Subcutaneous adipose tissue (tissue), 4 donors: ENCODE results near the gene MAG. TPM values are rescaled to one million over a fixed set of nuclear protein-coding genes. Genes with fewer than 3 reads are reported as not detected.

Experiments used
- CTCF ChIP-seq: fragments of 450-650 bp; IDR thresholded peaks from one replicate; pipeline ENCODE4 v1.5.1; 2016; ENCODE audit warnings: low read depth, mild to moderate bottlenecking, control low read depth, antibody characterized with exemption, moderate library complexity
- total RNA-seq, 4 donors: library from RNA; depleted of rRNA; stranded (reverse); fragments of >200 nt; gene quantifications; one replicate each; pipeline ENCODE4 v1.1.0, GENCODE V29; 2016

Gene MAG
- total RNA-seq, 4 donors from 2014 or later = not detected

DNA sequence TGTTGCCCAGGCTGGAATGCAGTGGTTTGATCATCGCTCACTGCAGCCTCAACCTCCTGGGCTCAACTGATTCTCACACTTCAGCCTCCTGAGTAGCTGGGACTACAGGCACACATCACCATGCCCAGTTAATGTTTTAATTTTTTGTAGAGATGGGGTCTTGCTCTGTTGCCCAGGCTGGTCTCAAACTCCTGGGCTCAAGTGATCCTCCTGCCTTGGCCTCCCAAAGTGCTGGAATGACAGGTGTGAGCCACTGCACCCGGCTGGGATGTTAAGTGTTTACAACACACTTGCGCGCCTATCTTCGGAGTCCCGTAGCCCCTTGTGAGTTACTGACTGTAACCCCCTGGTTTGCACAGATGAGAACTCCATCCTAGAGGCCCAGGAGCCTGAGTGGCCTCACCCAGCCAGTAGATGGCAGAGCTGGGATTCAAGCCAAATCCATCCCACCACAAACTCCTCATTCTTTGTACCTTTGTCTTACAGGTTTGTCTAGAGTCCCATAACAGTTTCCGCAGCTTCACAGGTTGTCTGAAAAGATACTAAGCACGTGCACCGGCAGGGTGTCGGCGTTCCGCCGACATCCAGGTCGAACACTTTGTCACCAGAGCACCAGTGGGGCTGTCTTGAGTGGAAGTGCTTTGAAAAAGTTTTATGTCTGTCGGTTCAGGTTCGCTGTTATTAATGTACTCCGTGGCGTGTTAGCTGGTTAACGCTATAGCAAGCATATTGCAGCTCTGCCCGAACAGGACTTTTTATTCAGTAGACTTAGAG lies 14.7 kb downstream of the MAG start:
- TF ChIP-seq CTCF = no peak

DNA sequence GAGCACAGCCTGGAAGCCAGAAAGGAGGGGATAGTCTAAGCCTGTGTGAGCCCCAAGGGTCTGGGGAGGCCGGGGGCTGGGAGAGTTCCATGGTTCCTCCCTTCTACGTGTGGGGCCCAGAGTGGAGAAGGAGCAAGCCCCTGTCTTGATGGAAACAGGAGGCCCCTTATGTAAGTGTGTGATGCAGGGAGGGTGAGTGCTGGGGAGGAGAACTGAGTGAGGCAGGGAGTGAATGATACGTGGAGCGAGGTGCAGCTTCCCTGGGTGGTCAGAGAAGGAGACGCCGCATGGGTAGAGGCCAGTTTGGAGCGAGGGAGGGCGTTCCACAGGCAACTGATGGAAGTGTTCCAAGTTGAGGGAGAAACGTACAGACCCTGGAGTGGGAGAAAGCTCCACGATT lies 16.0 kb downstream of the MAG start:
- TF ChIP-seq CTCF = no peak

GRCh38 chr19:35308910-35309309 lies 16.9 kb downstream of the MAG start:
- no peak for TF ChIP-seq CTCF

GRCh38 chr19:35309481-35310279 lies 17.7 kb downstream of the MAG start:
- no peak for TF ChIP-seq CTCF

GRCh38 chr19:35310331-35310730 lies 18.4 kb downstream of the MAG start:
- TF ChIP-seq CTCF = no peak

- TF ChIP-seq CTCF = no peak
Measured at GRCh38 chr19:35310811-35311465, 19.0 kb downstream of the MAG start.
